GM18505 (cell line): ENCODE measurements around the gene GH2.
A peak's percentile ranks its signal among the peaks of the same experiment; 100 is the strongest.

Experiments
- ATAC-seq: cut with Tn5 transposase; IDR thresholded peaks from one replicate; pipeline ENCODE4 v1.9.1; 2021; ENCODE audit not compliant: unreplicated experiment
- POLR2A ChIP-seq: IDR thresholded peaks from 4 replicates; pipeline ENCODE4 v1.6.1; 2011; ENCODE audit warnings: borderline replicate concordance; ENCODE audit not compliant: insufficient read depth, insufficient read length; ENCODE audit errors: extremely low read depth

The GH2 gene

GRCh38 chr17:63842173-63842539 lies 39.6 kb downstream of the GH2 start:
- TF ChIP-seq POLR2A, result no peak
- ATAC-seq, result peak; percentile 28

GRCh38 chr17:63841350-63842172 lies 40.2 kb downstream of the GH2 start:
- no peak for TF ChIP-seq POLR2A
- ATAC-seq, result no peak

- no peak for ATAC-seq
- TF ChIP-seq POLR2A, result no peak
Measured at GRCh38 chr17:63840591-63841349, 41.0 kb downstream of the GH2 start.

GRCh38 chr17:63838631-63839171 lies 43.0 kb downstream of the GH2 start:
- no peak for TF ChIP-seq POLR2A
- no peak for ATAC-seq

GRCh38 chr17:63837962-63838600 lies 43.7 kb downstream of the GH2 start:
- TF ChIP-seq POLR2A, result no peak

GRCh38 chr17:63837480-63837879 lies 44.3 kb downstream of the GH2 start:
- TF ChIP-seq POLR2A, result no peak
- ATAC-seq, result no peak

More at GRCh38 chr17:63837962-63838600, 43.7 kb downstream of the GH2 start:
- no peak for ATAC-seq

GRCh38 chr17:63836811-63837210 lies 44.9 kb downstream of the GH2 start:
- no peak for ATAC-seq
- no peak for TF ChIP-seq POLR2A

GRCh38 chr17:63835167-63835720 lies 46.5 kb downstream of the GH2 start:
- no peak for TF ChIP-seq POLR2A
- ATAC-seq, result no peak

- no peak for ATAC-seq
- TF ChIP-seq POLR2A, result no peak
Measured at GRCh38 chr17:63834431-63835166, 47.1 kb downstream of the GH2 start.

GRCh38 chr17:63833741-63834373 lies 47.9 kb downstream of the GH2 start:
- ATAC-seq, result no peak
- TF ChIP-seq POLR2A, result peak; percentile 31

- ATAC-seq, result no peak
- TF ChIP-seq POLR2A, result no peak
Measured at GRCh38 chr17:63833026-63833740, 48.6 kb downstream of the GH2 start.
